SKM-1 (cell line): Measurements from ENCODE around the gene PCDHB16.
"Not testable (repeated sequence)": the region's sequence is repeated elsewhere in the genome, so short reads cannot be mapped to it uniquely, and the experiment has no call there.

Experiments
- DNase-seq: peaks from one replicate; lab custom pipeline; 2025; ENCODE audit not compliant: unreplicated experiment; lab: John Stamatoyannopoulos, UW

Gene PCDHB16

GRCh38 chr5:141180313-141180712 lies 1.9 kb upstream of the PCDHB16 start:
- no peak for DNase-seq

- DNase-seq = not testable (repeated sequence)
Observed at GRCh38 chr5:141184117-141184855, 2.1 kb downstream of the PCDHB16 start.

- DNase-seq = no peak
Observed at GRCh38 chr5:141186897-141187512, 4.8 kb downstream of the PCDHB16 start, which contains the start of gene PCDHB9. Gene PCDHB9, plus strand, starts transcription at chr5:141187161. Its CDS starts 158 bp downstream, at chr5:141187319.

GRCh38 chr5:141188682-141189081 lies 6.5 kb downstream of the PCDHB16 start:
- not testable (repeated sequence) for DNase-seq

- DNase-seq = not testable (repeated sequence)
Observed at GRCh38 chr5:141189131-141189530, 6.9 kb downstream of the PCDHB16 start.

GRCh38 chr5:141192110-141192725 lies 10.0 kb downstream of the PCDHB16 start, which contains the start of gene PCDHB10:
Gene PCDHB10, plus strand, starts transcription at chr5:141192353. Its CDS starts 200 bp downstream, at chr5:141192553.
- peak; percentile 7 for DNase-seq

GRCh38 chr5:141194332-141194731 lies 12.1 kb downstream of the PCDHB16 start:
- not testable (repeated sequence) for DNase-seq

GRCh38 chr5:141196363-141196762 lies 14.2 kb downstream of the PCDHB16 start:
- no peak for DNase-seq

- no peak for DNase-seq
Observed at GRCh38 chr5:141199359-141200235, 17.4 kb downstream of the PCDHB16 start, which contains the start of gene PCDHB11. Gene PCDHB11, plus strand, starts transcription at chr5:141199627. Its CDS starts 148 bp downstream, at chr5:141199775.

GRCh38 chr5:141201126-141201525 lies 18.9 kb downstream of the PCDHB16 start:
- not testable (repeated sequence) for DNase-seq

- not testable (repeated sequence) for DNase-seq
Observed at GRCh38 chr5:141201646-141202045, 19.5 kb downstream of the PCDHB16 start.

- DNase-seq = no peak
Observed at GRCh38 chr5:141208478-141208877, 26.3 kb downstream of the PCDHB16 start, which contains the start of gene PCDHB12. Gene PCDHB12, plus strand, starts transcription at chr5:141208719. Its CDS starts 189 bp downstream, at chr5:141208908.

- not testable (repeated sequence) for DNase-seq
Observed at GRCh38 chr5:141210281-141210680, 28.1 kb downstream of the PCDHB16 start.

- DNase-seq = not testable (repeated sequence)
Observed at GRCh38 chr5:141210849-141211248, 28.7 kb downstream of the PCDHB16 start.

GRCh38 chr5:141213656-141214339 lies 31.6 kb downstream of the PCDHB16 start, which contains the start of gene PCDHB13:
Gene PCDHB13, plus strand, starts transcription at chr5:141213919. Its CDS starts 205 bp downstream, at chr5:141214124.
- DNase-seq = not testable (repeated sequence)

- not testable (repeated sequence) for DNase-seq
Observed at GRCh38 chr5:141214583-141214982, 32.4 kb downstream of the PCDHB16 start.

GRCh38 chr5:141215504-141215903 lies 33.3 kb downstream of the PCDHB16 start:
- not testable (repeated sequence) for DNase-seq

GRCh38 chr5:141216035-141216434 lies 33.8 kb downstream of the PCDHB16 start:
- not testable (repeated sequence) for DNase-seq

GRCh38 chr5:141223112-141223783 lies 41.1 kb downstream of the PCDHB16 start, which contains the start of gene PCDHB14:
Gene PCDHB14, plus strand, starts transcription at chr5:141223343. Its CDS starts 163 bp downstream, at chr5:141223506.
- no peak for DNase-seq
